Inflammatory macrophage treated with lipopolysaccharide for 1 hour (primary cell): ENCODE data around the gene TRIM71.
"Not testable (repeated sequence)": the region's sequence is repeated elsewhere in the genome, so short reads cannot be mapped to it uniquely, and the experiment has no call there.

ENCODE experiments used
- DNase-seq, 2 donors: peaks; one replicate each; pipeline ENCODE4 v3.0.0-alpha.2; 2020 to 2022

TRIM71 gene

DNA sequence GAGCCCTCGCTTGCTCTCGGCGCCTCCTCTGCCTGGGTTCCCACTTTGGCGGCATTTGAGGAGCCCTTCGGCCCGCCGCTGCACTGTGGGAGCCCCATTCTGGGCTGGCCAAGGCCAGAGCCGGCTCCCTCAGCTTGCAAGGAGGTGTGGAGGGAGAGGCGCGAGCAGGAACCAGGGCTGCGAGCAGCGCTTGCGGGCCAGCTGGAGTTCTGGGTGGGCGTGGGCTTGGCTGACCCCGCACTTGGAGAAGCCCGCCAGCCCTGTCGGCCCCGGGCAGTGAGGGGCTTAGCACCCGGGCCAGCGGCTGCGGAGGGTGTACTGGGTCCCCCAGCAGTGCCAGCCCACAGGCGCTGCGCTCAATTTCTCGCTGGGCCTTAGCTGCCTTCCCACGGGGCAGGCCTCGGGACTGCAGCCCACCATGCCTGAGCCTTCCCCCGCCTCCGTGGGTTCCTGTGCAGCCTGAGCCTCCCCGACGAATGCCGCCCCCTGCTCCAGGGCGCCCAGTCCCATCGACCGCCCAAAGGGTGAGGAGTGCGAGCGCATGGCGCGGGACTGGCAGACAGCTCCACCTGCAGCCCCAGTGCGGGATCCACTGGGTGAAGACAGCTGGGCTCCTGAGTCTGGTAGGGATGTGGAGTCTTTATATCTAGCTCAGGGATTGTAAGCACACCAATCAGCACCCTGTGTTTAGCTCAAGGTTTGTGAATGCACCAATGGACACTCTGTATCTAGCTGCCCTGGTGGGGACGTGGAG lies 121.9 kb downstream of the TRIM71 start:
- DNase-seq = not testable (repeated sequence)

GRCh38 chr3:32940726-32941125 lies 122.9 kb downstream of the TRIM71 start:
- no peak for DNase-seq

DNA sequence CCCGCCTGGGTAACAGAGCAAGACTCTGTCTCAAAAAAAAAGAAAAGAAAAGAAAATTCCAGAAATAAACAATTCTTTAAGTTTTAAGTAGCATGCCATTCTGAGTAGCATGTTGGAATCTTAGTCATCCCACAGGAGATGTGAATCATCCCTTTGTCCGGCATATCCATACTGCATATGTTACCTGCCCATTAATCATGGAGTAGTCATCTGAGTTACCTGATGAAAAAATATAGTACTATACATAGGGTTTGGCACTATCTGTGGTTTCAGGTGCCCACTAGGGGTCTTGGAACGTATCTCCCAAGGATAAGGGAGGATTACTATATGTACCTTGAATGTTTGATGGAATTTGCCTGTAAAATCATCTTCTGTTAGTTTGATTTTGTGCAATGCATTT lies 127.3 kb downstream of the TRIM71 start:
- no peak for DNase-seq

GRCh38 chr3:32945598-32945997 lies 127.8 kb downstream of the TRIM71 start:
- not testable (repeated sequence) for DNase-seq

DNA sequence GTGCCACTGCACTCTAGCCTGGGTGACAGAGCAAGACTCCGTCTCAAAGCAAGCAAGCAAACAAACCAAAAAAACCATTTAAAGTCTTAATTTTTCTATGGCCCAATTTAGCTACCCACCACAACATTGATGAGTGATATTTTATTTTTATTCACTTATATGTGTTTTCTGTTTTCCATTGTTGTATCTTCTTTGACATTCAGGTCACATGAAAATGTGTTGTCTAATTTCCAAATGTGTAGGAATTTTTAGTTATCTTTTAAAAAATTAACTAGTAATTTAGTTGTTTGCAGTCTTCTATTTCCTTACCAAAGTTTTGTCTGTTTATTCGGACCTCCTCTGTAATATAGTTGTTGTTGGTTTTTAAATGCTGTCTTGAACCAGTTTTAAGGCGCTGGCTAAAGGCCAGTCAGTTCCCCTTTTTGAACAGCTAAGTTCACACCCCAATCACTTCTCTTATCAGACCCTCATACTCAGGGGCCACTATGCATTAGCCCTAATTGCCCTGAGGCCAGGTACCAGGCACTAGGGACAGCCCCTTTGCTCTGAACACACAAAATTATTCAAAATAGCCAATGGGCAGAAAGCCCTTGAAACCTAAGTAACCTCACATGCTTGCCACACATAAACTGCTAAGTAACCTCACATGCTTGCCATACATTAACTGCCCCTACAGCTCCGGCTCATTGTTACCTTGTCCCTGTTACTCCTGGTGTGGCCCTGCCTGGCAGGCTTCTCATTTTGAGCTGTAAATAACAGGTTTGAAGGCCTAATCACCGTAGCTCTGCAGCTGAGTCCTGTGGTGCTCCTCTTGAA lies 129.4 kb downstream of the TRIM71 start:
- no peak for DNase-seq
